Activated CD8-positive, alpha-beta memory T cell treated with anti-CD3 and anti-CD28 coated beads for 4 hours (primary cell): ENCODE measurements around the gene PRDM16.

Experiments used
- DNase-seq, 2 donors: peaks; one replicate each; pipeline ENCODE4 v3.0.0-alpha.2; 2020; ENCODE audit warnings: low read depth in 2 of 2

PRDM16 gene

GRCh38 chr1:3261007-3261968, 192.3 kb downstream of the PRDM16 start:
- DNase-seq, result no peak

- no peak for DNase-seq
Observed at GRCh38 chr1:3261969-3262579, 193.1 kb downstream of the PRDM16 start.

- DNase-seq, result no peak
Observed at GRCh38 chr1:3262681-3263286, 193.8 kb downstream of the PRDM16 start.

GRCh38 chr1:3263790-3264189, 194.8 kb downstream of the PRDM16 start:
- no peak for DNase-seq

- DNase-seq, result no peak
Observed at GRCh38 chr1:3264456-3264855, 195.5 kb downstream of the PRDM16 start.

GRCh38 chr1:3265835-3266805, 197.1 kb downstream of the PRDM16 start:
- DNase-seq, result no peak

- no peak for DNase-seq
Observed at GRCh38 chr1:3266870-3267549, 198.0 kb downstream of the PRDM16 start.

- DNase-seq, result no peak
Observed at GRCh38 chr1:3267550-3268270, 198.7 kb downstream of the PRDM16 start.

- no peak for DNase-seq
Observed at GRCh38 chr1:3268281-3268680, 199.3 kb downstream of the PRDM16 start.

GRCh38 chr1:3270403-3271245, 201.6 kb downstream of the PRDM16 start:
- no peak for DNase-seq

GRCh38 chr1:3271866-3272265, 202.9 kb downstream of the PRDM16 start:
- no peak for DNase-seq

- no peak for DNase-seq
Observed at GRCh38 chr1:3272321-3273045, 203.5 kb downstream of the PRDM16 start.

- no peak for DNase-seq
Observed at GRCh38 chr1:3273447-3273846, 204.4 kb downstream of the PRDM16 start.

GRCh38 chr1:3274972-3275371, 206.0 kb downstream of the PRDM16 start:
- DNase-seq, result no peak

GRCh38 chr1:3275471-3276340, 206.7 kb downstream of the PRDM16 start:
- no peak for DNase-seq

- DNase-seq, result no peak
Observed at GRCh38 chr1:3276341-3276800, 207.4 kb downstream of the PRDM16 start.

GRCh38 chr1:3277011-3277471, 208.0 kb downstream of the PRDM16 start:
- DNase-seq, result no peak
